ENCODE measurements around the gene ZNRF4.

ZNRF4 gene

DNA sequence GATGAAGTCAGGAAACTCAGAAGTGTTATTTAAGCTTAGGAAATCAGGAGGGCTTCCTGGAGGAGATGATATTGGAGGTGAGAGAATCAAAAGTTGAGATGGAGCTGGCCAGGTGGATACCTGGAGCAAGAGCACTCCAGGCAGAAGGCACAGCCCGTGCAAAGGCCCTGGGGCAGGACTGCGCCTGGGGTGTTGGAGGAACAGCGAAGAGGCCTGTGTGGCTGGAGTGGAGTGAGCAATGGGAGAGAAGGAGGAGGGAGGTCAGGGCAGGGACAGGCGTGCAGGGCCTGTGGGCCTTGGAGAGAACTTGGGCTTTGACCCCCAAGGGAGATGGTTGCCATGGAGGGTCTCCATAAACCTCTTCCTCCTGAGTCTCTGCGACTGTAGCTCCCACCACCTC is 42.1 kb downstream of the ZNRF4 start:
- DNase-seq (ENCODE audit: low read depth), result no peak
- TF ChIP-seq POLR2A (IDR thresholded peaks at IDR 0.05; ENCODE audit: extremely low read depth, insufficient read length), result no peak
- TF ChIP-seq, protein P1, sequence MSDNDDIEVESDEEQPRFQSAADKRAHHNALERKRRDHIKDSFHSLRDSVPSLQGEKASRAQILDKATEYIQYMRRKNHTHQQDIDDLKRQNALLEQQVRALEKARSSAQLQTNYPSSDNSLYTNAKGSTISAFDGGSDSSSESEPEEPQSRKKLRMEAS (IDR thresholded peaks at IDR 0.05; ENCODE audit: low read depth, low read length), result no peak
- TF ChIP-seq, protein P2, sequence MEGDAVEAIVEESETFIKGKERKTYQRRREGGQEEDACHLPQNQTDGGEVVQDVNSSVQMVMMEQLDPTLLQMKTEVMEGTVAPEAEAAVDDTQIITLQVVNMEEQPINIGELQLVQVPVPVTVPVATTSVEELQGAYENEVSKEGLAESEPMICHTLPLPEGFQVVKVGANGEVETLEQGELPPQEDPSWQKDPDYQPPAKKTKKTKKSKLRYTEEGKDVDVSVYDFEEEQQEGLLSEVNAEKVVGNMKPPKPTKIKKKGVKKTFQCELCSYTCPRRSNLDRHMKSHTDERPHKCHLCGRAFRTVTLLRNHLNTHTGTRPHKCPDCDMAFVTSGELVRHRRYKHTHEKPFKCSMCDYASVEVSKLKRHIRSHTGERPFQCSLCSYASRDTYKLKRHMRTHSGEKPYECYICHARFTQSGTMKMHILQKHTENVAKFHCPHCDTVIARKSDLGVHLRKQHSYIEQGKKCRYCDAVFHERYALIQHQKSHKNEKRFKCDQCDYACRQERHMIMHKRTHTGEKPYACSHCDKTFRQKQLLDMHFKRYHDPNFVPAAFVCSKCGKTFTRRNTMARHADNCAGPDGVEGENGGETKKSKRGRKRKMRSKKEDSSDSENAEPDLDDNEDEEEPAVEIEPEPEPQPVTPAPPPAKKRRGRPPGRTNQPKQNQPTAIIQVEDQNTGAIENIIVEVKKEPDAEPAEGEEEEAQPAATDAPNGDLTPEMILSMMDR (IDR thresholded peaks at IDR 0.05; ENCODE audit: low read depth, low read length), result no peak
- no peak for TF ChIP-seq MYC (IDR thresholded peaks at IDR 0.05; ENCODE audit: low read depth, low read length)
- H3K4me3 ChIP-seq (ENCODE audit: low read depth, low read length), result no peak overlapping the region

DNA sequence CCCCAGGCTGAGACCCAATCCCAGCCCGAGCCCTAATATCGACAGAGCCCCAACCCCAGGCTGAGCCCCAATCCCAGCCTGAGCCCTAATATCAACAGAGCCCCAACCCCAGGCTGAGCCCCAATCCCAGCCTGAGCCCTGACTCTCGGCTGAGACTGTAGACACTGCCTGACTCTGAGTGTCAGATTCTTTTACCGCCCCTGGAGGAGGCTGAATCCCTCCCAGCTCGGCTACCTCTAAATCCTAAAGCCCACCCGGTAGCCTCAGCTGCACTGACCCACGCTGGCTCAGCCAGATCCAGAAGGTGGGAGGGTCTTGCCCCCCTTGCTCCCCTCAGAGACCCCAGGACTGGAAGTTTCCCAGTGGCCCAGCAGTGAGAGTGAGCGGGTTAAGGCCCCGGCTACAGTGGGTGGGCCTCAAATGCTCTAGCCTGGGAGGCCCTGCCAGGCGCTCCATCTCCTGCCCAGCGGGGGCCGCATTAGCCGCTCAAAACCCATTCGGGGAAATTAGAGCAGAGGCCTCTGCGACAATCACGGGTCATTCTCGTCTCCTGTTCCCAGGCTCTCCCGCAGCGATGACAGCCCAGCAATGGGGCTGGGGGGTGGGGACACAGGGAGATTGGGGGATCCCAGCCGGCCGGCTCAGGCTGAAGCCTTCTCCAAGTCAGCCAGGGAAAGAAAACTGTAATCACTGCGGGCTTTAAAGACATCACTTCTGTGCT is 43.8 kb downstream of the ZNRF4 start:
- H3K4me3 ChIP-seq (ENCODE audit: low read depth, low read length), result no peak overlapping the region
- DNase-seq (ENCODE audit: low read depth), result no peak
- TF ChIP-seq, protein P2 (IDR thresholded peaks at IDR 0.05; ENCODE audit: low read depth, low read length), result no peak
- TF ChIP-seq POLR2A (IDR thresholded peaks at IDR 0.05; ENCODE audit: extremely low read depth, insufficient read length), result no peak
- no peak for TF ChIP-seq MYC (IDR thresholded peaks at IDR 0.05; ENCODE audit: low read depth, low read length)
- TF ChIP-seq, protein P1 (IDR thresholded peaks at IDR 0.05; ENCODE audit: low read depth, low read length), result no peak

DNA sequence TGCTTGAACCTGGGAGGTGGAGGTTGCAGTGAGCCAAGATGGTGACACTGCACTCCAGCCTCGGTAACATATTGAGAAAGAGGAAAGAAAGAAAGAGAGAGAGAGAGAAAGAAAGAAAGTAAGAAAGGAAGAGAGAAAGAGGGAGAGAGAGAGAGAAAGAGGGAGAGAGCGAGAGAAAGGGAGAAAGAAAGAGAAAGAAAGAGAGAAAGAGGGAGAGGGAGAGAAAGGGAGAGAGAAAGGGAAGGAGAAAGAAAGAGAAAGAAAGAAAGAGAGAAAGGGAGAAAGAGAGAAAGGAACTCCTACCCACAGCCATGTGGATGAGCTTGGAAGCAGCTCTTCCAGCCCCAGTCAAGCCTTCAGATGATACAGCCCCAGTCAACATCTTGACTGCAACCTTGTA is 46.7 kb downstream of the ZNRF4 start:
- no peak for DNase-seq (ENCODE audit: low read depth)
- no peak overlapping the region for H3K4me3 ChIP-seq (ENCODE audit: low read depth, low read length)
- TF ChIP-seq, protein P1 (IDR thresholded peaks at IDR 0.05; ENCODE audit: low read depth, low read length), result no peak
- TF ChIP-seq, protein P2 (IDR thresholded peaks at IDR 0.05; ENCODE audit: low read depth, low read length), result no peak
- TF ChIP-seq MYC (IDR thresholded peaks at IDR 0.05; ENCODE audit: low read depth, low read length) (no peak), POLR2A (IDR thresholded peaks at IDR 0.05; ENCODE audit: extremely low read depth, insufficient read length) (no peak)

DNA sequence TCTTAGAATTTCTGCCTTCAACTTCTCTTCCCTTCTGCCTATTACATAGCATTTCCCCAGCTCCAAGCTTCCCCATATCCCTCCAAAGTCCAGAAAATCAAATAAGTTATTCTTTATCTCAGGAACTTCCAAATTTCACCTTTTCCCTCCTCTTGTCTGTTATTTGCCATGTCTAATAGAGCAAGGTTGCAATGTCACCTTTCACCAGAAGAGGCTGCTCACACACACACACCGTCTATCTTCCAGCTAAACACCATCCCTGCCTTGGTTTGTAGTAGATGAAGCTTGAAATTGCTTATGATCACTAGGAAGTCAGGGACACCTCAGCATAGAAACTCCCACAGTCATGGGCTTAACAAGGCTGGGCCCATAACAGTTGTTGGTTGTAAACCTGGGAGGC is 48.4 kb downstream of the ZNRF4 start:
- DNase-seq (ENCODE audit: low read depth), result peak; percentile 18
- no peak overlapping the region for H3K4me3 ChIP-seq (ENCODE audit: low read depth, low read length)
- TF ChIP-seq, protein P1 (IDR thresholded peaks at IDR 0.05; ENCODE audit: low read depth, low read length), result no peak
- TF ChIP-seq, protein P2 (IDR thresholded peaks at IDR 0.05; ENCODE audit: low read depth, low read length), result peak; percentile 11

DNA sequence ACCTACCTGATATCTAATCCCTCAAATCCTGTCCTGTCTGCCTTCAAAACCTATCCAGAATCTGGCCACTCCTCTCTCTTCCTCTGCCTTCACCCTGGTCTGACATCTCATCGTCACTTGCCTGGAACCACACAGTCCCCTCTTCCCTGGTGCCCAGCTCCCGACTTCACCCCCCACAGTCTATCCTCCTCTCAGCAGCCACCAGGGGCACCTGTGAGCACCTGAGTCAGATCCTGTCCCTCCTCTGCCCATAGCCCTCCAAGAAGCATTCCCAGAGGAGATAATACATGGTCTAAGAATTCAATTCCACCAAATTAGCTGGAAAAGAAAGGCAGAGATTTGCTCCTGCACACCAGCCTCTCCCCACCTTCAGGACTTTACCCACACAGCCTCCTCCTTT is 48.9 kb downstream of the ZNRF4 start:
- no peak overlapping the region for H3K4me3 ChIP-seq (ENCODE audit: low read depth, low read length)
- no peak for TF ChIP-seq POLR2A (IDR thresholded peaks at IDR 0.05; ENCODE audit: extremely low read depth, insufficient read length)
- TF ChIP-seq, protein P1 (IDR thresholded peaks at IDR 0.05; ENCODE audit: low read depth, low read length), result no peak
- TF ChIP-seq, protein P2 (IDR thresholded peaks at IDR 0.05; ENCODE audit: low read depth, low read length), result no peak
- TF ChIP-seq MYC (IDR thresholded peaks at IDR 0.05; ENCODE audit: low read depth, low read length), result no peak
- no peak for DNase-seq (ENCODE audit: low read depth)

Data from NB4 (cell line).